Stimulated activated CD4-positive, alpha-beta T cell treated with anti-CD3 and anti-CD28 coated beads, TNF-alpha, amount 100 ng/mL, for 1 hour (primary cell): Measurements from ENCODE around the gene CSNK2A1.

Experiments
- DNase-seq, 3 donors: peaks; one replicate each; pipeline ENCODE4 v3.0.0-alpha.2; 2020; ENCODE audit warnings: low read depth in 3 of 3, low spot score in 1 of 3

CSNK2A1 gene

DNA sequence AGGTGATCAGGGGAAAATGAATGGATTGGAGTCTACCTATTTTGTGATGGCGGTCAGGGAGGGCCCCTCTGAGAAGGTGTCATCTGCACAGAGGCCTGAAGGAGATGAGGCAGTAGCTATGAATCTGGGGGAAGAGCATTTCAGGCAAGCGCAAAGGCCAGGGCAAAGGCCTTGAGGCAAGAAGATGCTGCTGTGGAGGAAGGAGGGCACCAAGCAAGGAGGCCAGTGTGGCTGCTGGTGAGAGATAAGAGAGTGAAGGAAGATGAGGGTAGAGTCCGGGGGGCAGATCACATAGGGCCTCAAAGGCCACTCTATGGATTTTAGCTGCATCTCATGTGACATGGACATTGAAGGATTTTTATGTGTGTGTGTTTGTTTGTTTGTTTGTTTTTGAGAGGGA is 20.6 kb upstream of the CSNK2A1 start:
- no peak for DNase-seq

DNA sequence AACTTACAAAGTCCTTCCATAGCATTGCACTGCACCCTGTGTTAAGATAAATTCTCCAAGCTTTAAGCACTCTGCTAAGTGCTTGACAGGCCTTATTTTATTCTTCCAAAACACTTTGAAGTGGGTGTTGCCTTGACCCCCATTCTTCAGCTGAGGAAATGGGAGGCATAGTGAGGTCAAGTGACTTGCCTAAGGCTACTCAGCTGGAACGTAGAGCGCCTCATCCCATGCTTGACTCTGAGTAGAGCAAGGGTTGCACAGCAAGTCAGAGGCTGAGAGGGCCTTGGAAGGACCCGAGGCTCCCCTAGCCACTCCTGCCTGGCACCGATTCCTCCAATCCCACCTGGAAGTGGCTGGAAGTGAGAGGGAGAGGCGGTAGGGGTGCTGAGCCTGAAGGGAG is 19.6 kb upstream of the CSNK2A1 start:
- DNase-seq: no peak

DNA sequence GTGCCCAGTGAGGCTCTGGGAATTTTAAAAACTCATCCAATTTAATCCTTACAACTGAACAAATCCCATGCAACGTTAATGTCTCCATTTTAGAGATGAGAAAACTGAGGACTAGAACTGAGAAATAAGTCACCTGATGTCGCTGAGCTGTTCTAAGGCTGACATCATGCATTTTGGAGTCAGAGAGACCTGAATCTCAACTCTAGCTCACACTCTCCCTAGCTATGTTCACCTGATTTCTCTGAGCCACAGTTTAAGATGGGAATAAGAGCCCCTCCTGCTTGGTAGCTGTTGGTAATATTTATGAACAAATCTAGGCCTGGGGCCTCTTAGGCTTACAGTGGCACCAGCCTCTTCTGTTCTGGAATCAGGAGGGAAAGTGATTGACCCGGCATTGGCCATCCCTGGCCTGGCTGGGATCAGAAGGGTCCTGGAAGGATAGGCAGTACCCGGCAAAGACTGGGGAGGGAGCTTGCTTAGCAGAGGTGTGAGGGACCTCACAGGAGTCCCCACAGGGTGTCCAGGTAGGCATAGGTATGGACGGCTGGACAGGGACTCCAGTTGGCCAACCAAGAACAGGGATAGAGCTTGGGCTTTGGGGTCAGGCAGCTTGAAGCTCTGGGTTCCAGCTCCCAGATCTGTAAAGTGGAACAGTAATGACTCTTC is 18.8 kb upstream of the CSNK2A1 start:
- DNase-seq: no peak

DNA sequence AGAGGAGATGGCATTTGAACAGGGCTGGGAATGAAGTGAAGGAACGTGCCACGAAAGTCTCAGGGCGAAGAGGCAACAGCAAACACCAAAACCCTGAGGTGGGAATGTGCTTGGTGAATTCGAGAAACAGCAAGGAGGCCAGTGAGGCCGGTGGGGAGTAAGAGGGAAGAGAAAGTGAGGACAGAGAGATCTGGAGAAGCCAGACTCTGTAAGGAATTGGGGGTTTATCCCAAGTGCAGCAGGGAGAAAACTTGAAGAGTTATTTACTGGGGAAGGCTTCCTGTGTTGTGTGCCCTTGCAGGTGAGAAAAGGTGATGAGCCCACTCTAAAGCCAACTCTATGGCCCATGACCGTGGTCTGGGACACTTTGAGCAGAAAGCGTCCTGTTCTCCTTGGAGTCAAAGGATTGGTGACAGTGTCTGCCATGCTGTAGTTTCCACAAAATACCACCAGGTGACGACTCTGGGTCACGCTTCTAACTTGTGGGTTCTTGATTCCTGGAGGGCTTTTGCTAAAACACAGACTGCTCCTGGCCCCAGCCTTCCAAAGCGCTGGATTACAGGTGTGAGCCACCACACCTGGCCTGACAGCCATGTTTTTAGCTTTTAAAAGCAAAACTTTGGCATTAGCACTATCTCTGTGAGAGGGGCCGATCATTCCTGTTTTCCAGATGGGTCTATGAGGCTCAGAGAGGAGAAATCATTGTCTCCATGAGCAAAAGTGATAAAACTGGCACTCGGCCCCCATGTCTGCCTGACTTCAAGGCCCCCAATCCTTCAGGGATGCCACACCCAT is 18.0 kb upstream of the CSNK2A1 start:
- DNase-seq: peak in 1 of 3 donors; percentile 14

DNA sequence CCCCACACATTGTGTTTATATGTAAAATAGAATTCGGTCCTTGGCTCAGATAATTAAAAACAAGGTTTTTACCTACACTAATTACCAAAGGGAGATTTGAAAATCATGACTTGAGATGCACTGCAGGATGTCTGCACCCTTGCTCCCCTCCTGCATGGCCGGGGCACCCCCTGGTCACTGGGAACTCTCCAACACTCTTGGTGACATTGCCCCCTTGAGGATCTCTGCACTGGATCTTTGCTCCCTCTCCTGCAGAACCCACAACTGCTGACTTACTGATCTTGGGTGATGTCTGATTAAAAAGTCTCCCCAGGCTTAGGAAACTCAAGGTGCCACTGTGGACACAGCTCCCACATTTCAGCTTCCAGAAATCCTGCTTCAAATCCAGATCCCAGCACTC is 17.1 kb upstream of the CSNK2A1 start:
- DNase-seq: no peak

DNA sequence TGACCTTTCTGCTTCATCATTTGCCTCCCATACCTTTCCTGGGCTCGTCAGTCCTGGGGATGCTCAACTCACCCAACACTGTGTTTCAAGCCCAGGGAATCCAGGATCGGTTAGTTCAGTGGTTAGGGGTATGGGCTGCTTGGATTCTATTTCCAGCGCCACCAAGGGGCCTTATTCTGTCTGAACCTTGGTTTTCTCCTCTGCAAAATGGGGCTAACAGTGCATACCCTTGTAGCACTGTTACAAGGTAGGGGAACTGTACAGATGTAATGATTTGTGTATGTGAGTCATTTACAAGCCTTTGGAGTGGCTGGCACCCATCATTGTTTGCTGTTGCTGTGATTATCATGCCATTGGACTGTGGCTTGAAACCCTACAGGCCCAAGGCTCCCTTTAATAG is 14.5 kb upstream of the CSNK2A1 start:
- no peak for DNase-seq

DNA sequence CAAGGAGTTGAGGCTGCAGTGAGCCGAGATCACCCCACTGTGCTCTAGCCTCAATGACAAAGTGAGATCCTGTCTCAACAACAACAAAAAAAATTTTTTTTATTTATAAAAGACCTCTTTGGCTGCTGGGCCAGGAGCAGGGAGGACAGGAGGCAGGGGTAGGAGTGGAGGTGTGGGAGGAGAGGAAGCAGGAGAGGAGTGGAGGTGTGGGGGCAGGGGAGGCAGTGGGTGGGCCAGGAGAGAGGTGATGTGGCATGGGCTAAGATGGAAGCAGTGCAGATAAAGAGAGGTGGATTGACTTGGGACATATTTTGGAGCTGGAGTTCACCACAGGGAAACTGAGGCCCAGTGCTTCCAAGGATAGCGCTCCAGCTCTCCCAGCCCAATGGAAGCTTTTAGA is 13.4 kb upstream of the CSNK2A1 start:
- no peak for DNase-seq

DNA sequence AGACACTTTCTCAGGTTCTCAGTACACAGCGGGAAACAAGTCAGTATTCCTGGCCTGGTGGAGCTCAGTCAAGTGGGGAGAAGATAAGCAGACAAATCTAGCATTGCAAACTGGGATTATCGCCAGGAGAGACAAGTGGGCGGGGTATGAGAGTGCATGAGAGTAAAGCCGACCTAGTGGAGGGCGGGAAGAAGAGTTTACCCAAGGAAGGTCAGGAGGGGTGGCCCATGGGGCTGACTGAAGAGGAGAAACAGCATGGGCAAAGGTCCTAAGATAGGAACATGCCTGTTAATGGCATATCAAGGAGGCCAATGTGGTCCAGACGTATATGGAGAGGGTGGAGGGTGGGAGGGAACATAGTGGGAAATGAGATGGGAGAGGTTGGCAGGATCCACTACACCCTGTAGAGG is 12.4 kb upstream of the CSNK2A1 start:
- DNase-seq: no peak

DNA sequence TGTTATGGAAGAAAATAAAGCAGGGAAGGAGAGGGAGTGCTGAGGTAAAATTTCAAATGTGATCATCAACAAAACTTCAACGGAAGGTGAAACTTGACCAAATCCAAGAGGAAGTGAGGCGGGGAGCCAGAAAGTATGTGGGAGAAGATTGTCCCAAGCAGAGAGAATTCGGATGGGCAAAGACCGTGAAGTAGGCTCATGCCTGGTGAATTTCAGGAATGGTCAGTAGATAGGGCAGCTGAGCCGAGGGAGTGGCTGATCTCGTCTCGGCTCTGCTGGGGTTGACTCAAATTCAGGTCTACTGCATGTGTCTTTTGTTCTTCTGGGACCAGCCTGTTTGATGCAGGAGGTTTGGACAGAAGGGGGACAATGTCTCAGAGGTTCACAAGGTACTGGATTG is 7.0 kb upstream of the CSNK2A1 start:
- DNase-seq: no peak

DNA sequence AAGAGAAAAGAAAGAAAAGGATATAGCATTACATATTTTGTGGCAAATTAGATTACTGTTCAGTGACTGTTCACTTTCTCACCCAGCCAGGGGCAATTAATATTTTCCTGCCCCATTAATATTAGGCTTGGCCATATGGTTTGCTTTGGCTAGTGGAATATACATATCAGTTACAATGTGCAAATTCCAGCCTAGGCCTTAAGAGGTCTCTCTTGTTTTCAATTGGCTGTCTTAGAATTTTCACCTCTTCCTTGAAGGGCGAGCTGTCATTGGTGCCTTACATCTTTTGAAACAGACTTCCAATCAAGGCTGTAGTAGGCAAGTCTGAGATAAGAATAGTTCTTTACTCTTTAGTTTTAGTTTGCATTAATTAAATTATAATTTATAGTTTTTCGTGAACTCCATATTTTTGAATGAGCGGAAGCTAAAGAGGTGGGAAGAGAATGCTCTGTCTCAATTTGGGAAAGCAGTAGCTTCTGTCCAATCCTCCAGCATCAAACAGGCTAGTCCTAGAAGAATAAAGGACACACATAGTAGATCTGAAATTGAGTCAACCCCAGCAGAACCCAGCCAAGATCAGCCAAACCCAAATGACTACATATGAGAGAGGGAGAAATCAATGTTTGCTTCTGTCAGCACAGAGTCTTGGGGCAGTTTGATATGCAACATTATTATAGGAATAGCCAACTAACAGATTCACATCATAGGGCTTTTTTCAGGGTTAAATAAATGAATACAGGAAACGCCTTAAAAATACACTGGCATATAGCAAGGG is 6.3 kb upstream of the CSNK2A1 start:
- DNase-seq: no peak

DNA sequence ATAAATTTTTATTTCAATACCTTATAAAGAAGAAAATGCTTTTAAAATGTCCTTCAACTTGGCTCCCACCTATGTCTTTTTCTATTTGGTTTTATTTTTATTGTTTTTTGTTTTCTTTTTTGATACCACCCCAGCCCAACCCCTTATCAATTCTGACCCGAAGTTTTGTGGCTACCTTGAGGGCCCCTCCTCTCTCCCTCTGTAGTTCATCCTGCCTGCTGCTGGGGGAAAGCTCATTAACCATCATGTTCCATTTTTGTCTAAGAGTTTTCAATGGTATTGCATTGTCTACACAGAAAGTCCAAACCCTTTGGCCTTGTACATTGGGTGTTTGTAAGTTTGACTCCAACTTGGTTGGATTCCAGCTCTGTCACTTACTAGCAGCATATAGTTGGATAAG is 5.3 kb upstream of the CSNK2A1 start:
- DNase-seq: no peak

DNA sequence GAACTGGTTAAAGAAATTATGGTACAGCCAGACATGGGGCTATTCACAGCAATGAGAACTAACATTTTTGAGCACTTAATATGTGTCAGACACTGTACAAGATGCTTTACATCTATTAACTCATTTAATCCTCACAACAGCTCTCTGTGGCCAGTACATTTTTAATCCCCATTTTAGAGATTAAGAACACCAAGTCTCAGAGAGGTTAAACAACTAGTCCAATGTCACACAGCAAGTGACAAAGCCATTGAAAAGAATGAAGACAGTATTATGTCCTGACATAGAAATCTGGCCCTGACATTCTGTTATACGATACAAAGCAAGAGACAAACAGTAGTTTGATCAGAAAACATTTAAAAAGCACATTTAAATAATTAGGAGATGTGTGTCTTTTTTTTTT is 3.8 kb upstream of the CSNK2A1 start:
- DNase-seq: no peak

DNA sequence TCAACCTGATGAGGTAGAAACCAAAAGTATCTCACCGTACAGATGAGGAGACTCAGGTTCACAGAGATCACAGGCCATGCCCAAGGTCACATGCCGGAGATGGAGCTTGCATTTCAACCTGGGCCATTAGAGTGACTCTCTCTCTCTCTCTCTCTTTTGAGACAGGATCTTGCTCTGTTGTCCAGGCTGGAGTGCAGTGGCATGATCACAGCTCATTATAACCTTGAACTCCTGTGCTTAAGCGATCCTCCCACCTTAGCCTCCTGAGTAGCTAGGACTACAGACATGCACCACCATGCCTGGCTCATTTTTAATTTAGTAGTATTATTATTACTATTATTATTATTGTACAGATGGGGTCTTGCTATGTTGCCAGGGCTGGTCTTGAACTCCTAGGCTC is 2.8 kb upstream of the CSNK2A1 start:
- DNase-seq: no peak

DNA sequence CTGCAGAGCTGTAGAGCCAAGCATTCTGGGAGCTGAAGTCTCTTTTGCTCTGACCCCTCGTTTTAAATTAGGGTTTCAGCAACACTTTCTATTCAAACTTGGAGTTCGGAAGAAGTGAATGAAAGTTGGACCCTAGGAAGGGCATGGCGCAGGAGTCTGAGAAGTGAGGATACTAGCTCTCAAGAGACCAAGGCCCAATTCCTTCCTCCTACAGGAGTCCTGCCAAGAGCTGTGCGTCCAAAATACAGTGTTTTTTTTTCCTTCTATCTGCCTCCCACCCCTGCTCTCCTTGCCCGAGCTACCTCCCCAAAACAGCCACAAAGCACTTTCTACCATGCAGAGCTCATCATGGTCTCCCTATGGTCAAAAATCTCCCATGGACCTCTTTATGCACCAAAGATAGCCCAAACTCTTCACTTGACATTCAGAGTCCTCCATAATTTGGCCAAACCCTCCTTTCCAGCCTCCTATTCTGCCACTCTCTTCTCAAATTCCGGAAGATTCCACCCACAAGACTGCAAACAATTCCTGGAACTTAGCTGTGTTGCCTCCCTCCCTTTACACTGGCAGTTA is 649 bp upstream of the CSNK2A1 start:
- DNase-seq: no peak

DNA sequence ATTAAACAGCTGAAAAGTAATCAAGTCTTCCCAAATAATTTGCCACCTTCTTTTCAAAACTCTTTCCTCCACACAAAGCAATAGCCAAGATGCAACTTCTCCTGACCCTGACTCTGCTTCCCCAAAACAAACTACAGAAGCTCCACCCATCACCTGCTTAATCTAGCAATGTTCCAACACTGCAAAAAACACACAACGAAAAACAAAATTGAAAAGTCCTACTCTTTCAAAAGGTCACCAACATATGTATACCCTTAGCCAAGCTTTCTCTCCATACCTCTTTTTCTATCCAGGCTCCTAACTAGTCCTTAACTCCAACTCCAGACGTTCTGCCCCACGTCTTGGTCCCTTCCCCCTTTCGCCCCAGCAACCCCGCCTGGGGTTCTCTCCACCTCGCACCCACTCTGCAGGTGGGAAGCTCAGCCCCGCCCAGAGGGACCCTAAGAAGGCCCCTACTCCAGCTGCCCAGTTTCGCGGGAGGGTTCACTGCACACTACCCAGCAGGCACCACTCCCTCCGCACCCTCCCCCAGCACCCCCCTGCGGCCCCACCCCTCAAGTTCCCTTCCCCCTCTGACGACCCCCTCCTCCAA is 717 bp downstream of the CSNK2A1 start:
- DNase-seq: peak in 1 of 3 donors; percentile 19

DNA sequence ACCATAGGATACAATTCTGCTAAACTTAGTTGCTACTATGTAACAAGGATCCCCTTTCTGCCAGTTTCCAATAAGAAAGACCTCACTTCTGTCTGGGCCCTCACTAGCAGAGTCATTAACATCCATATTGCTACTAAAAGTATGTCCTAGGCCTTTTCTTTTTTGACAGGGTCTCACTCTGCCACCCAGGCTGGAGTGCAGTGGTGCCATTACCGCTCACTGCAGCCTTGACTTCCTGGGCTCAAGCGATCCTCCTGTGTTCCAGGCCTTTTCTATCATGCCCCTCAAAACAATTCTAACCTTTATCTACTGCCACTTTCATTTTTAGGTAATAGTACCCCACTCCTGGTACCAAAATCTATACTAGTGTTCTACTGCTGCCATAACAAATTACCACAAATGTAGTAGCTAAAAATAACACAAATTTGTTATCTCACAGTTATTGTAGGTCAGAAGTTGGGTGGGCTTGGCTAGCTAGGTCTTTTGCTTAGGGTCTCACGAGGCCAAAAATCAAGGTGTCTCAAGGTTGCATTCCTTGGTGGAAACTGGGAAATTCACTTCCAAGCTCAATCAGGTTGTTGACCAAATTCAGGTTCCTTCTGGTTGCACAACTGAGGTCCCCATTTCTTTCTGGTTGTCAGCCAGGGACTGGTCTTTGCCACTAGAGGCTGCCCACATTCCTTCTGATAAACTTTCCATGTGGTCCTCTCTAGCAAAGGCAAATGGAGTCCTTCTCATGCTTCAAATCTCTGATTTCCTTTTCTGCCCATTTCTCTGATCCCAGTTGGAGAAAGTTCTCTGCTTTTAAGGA is 3.0 kb downstream of the CSNK2A1 start:
- no peak for DNase-seq

DNA sequence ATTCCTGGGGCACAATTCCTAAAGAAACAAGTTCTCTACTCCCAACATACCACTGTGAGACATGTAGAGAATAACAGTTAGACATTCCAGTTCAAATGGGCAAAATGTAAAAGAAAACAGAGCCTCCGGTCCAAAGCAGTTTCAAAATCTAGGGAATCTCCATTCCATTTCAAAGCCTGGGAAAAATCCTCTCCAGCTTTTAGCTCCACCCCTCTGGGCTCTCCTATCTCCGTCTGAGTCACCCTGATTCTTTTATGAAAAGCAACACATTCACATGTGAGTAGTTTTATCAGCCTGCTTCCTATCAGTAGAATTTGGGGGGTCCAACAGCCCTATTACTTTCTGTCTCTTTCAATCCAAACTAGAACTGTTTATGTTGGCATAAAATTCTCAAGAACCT is 3.7 kb downstream of the CSNK2A1 start:
- no peak for DNase-seq

DNA sequence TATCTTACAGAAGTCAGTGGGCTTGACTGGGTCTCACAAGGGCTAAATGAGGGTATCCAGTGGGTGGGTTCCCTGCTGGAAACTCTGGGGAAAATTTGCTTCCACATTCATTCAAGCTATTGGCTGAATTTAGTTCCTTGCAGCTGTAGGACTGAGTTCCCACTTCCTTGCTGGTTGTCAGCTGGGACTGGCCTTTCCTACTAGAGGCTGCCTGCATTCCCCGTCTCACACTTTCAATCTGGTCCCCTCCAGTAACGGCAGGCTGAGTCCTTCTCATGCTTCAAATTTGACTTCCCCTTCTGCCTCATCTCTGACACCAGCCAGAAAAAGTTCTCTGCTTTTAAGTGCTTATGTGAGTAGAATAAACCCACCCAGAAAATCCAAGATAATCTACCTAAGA is 4.4 kb downstream of the CSNK2A1 start:
- DNase-seq: no peak

DNA sequence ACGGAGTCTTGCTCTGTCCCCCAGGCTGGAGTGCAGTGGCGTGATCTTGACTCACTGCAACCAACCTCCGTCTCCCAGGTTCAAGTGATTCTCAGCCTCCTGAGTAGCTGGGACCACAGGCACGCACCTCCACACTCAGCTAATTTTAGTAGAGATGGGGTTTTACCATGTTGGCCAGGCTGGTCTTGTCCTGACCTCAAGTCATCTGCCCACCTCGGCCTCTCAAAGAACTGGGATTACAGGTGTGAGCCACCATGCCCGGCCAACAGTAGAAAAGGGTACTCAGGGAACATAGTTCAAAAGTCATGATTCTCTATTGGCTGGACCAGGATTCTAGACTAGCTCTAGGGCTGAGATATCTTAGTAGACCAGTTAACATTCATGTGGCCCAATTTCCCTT is 5.6 kb downstream of the CSNK2A1 start:
- no peak for DNase-seq

DNA sequence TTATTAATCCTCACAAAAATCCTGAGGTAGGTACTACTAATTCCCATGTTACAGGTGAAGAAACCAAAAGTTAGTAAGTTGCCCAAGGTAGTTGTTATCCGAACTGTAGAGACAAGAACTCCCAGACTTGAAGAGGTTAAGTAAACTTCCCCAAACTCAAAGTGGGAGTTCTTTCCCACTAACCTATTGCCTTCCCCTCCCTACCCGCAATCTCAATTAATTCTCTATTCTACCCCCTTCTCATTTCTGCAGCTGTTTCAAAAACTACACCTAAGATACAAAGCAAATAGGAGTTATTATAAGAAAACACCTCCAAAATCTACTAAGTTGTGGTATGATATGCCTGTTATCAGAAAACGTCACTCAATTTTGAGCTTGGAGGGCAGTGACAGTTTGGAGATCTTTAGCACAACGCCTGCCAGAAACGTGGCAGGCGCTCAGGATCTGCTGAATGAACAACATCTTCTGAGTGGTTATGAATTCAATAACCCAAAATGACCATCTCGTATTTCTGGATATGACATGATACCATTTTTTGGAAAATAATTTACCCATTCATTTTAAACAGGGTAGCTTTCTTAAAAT is 7.1 kb downstream of the CSNK2A1 start:
- no peak for DNase-seq
